ENCODE data around the gene DPM3. TPM values are rescaled to one million over a fixed set of nuclear protein-coding genes. Genes with fewer than 3 reads are reported as not detected.

Gene DPM3
- total and polyA plus RNA-seq, 2 of the 13 experiments (the other 11 are each of a cell fraction or from before 2014, with no cell fraction given), result 23.2 to 53.4 TPM

DNA sequence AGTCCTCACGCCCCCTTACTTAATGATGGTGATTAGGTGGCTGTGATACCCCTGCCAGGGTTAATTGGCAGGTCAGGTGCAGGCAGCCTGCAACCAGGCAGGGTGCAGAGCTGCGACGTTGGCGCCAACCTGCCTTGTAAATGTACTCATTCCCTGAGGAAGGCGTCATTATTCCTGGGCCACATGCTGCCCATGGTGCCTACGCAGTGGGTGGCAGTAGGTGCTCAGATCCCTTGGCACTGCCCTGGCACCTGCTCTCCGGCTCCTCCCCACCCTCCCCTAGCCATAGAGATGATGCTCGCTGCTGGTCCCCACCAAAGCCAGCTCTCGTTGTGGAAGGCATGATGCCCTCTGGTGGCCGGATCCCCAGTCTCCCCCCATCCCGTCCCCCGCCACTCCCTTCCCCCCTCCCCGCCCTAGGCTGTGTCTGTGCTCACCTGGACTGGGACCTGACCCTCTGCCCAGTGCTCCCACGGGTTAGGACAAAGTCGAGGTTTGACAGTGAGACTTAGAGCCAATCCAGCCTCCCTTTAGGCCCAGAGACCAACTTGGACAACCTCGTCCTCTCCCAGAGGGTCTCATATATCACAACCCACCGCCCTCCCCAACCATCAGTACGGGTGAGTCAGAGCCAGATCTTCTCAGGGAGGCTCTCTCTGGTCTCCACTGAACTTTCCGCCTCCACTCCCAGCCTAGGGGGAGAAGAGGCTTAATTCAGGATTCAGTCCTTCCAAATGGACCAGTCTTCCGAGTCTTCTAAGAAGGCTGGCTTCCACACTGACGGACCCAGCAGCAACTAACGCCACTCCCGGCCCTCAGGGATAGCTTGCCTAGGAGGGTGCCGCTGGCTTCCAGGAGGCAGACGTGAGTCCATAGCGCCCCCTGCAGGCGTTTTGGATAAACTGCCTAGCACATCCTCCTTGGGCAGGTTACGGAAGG lies 27.1 kb upstream of the DPM3 start (continued):
- TF ChIP-seq, protein P1, sequence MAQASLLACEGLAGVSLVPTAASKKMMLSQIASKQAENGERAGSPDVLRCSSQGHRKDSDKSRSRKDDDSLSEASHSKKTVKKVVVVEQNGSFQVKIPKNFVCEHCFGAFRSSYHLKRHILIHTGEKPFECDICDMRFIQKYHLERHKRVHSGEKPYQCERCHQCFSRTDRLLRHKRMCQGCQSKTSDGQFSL (CRISPR knock-in tag; IDR thresholded peaks at IDR 0.05), result peak; percentile 73; the same call in 1 of the 2 replicates
- TF ChIP-seq, protein P2, sequence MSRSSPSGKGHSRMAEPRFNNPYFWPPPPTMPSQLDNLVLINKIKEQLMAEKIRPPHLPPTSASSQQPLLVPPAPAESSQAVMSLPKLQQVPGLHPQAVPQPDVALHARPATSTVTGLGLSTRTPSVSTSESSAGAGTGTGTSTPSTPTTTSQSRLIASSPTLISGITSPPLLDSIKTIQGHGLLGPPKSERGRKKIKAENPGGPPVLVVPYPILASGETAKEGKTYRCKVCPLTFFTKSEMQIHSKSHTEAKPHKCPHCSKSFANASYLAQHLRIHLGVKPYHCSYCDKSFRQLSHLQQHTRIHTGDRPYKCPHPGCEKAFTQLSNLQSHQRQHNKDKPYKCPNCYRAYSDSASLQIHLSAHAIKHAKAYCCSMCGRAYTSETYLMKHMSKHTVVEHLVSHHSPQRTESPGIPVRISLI (CRISPR knock-in tag; IDR thresholded peaks at IDR 0.05; ENCODE audit: borderline replicate concordance), result peak; percentile 6; the same call in 1 of the 2 replicates
- TF ChIP-seq SNAI1 (CRISPR knock-in tag; IDR thresholded peaks at IDR 0.05; ENCODE audit: borderline replicate concordance) (no peak), NAIF1 (CRISPR knock-in tag; IDR thresholded peaks at IDR 0.05; ENCODE audit: borderline replicate concordance) (no peak), ZNF589 (CRISPR knock-in tag; conservative IDR thresholded peaks at IDR 0.05) (no peak), SIX1 (CRISPR knock-in tag; IDR thresholded peaks at IDR 0.05; ENCODE audit: borderline replicate concordance) (no peak), ZNF275 (CRISPR knock-in tag; IDR thresholded peaks at IDR 0.05; ENCODE audit: borderline replicate concordance) (no peak), ZNF644 (CRISPR knock-in tag; IDR thresholded peaks at IDR 0.05; ENCODE audit: low read depth) (no peak), GLMP (CRISPR knock-in tag; IDR thresholded peaks at IDR 0.05; ENCODE audit: borderline replicate concordance) (no peak), ZNF317 (CRISPR knock-in tag; IDR thresholded peaks at IDR 0.05) (no peak), PRPF4 (IDR thresholded peaks at IDR 0.05; ENCODE audit: low read depth, low read length, poor library complexity, severe bottlenecking) (no peak), PCBP1 (IDR thresholded peaks at IDR 0.05; ENCODE audit: borderline replicate concordance, low read depth, low read length) (no peak)
- TF ChIP-seq, protein P3, sequence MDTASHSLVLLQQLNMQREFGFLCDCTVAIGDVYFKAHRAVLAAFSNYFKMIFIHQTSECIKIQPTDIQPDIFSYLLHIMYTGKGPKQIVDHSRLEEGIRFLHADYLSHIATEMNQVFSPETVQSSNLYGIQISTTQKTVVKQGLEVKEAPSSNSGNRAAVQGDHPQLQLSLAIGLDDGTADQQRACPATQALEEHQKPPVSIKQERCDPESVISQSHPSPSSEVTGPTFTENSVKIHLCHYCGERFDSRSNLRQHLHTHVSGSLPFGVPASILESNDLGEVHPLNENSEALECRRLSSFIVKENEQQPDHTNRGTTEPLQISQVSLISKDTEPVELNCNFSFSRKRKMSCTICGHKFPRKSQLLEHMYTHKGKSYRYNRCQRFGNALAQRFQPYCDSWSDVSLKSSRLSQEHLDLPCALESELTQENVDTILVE (CRISPR knock-in tag; IDR thresholded peaks at IDR 0.05), result no peak
- TF ChIP-seq, protein P4, sequence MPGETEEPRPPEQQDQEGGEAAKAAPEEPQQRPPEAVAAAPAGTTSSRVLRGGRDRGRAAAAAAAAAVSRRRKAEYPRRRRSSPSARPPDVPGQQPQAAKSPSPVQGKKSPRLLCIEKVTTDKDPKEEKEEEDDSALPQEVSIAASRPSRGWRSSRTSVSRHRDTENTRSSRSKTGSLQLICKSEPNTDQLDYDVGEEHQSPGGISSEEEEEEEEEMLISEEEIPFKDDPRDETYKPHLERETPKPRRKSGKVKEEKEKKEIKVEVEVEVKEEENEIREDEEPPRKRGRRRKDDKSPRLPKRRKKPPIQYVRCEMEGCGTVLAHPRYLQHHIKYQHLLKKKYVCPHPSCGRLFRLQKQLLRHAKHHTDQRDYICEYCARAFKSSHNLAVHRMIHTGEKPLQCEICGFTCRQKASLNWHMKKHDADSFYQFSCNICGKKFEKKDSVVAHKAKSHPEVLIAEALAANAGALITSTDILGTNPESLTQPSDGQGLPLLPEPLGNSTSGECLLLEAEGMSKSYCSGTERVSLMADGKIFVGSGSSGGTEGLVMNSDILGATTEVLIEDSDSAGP (CRISPR knock-in tag; IDR thresholded peaks at IDR 0.05; ENCODE audit: borderline replicate concordance), result peak; percentile 51; the same call in 1 of the 2 replicates
- TF ChIP-seq, protein P5, sequence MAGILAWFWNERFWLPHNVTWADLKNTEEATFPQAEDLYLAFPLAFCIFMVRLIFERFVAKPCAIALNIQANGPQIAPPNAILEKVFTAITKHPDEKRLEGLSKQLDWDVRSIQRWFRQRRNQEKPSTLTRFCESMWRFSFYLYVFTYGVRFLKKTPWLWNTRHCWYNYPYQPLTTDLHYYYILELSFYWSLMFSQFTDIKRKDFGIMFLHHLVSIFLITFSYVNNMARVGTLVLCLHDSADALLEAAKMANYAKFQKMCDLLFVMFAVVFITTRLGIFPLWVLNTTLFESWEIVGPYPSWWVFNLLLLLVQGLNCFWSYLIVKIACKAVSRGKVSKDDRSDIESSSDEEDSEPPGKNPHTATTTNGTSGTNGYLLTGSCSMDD (CRISPR knock-in tag; IDR thresholded peaks at IDR 0.05), result no peak
